ENCODE measurements around the gene PCSK5.

The PCSK5 gene

DNA sequence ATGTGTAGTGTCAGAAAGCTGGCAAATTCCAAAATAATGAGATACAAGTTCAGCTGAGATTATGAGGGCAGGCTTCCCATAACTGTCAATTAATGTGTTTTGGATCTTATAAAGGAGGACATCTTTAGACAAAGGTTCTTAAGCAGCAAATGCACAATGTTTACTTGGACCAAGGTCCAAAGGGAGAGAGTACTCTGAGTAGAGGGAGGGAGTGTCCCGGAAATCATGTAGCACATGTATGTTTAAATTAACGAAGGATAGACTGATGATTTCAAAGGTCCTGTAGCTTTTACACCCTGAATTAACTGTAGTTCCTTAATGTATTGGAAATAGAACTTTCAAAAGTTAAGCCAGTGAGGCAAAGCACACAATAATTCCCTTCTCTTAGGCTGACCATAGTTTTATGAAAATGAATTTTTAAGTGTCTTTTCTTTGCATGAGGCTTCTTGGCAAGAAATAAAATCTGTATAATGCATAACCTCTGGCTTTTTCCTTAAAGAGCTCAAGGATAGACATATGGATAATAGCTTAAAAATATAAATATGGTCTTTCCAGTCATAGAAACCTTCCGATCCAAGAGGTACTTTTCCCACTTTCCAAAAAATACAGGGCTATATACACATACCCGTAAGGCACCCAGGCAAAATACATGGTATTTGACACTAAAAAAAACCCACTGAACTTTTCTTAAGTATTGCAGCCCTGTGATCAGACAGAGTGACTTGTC, 93.0 kb downstream of the PCSK5 start:
- TF ChIP-seq, protein P1, sequence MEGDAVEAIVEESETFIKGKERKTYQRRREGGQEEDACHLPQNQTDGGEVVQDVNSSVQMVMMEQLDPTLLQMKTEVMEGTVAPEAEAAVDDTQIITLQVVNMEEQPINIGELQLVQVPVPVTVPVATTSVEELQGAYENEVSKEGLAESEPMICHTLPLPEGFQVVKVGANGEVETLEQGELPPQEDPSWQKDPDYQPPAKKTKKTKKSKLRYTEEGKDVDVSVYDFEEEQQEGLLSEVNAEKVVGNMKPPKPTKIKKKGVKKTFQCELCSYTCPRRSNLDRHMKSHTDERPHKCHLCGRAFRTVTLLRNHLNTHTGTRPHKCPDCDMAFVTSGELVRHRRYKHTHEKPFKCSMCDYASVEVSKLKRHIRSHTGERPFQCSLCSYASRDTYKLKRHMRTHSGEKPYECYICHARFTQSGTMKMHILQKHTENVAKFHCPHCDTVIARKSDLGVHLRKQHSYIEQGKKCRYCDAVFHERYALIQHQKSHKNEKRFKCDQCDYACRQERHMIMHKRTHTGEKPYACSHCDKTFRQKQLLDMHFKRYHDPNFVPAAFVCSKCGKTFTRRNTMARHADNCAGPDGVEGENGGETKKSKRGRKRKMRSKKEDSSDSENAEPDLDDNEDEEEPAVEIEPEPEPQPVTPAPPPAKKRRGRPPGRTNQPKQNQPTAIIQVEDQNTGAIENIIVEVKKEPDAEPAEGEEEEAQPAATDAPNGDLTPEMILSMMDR (conservative IDR thresholded peaks at IDR 0.05; ENCODE audit: low read depth, low read length): no peak
- DNase-seq (ENCODE audit: low read depth): no peak
- H3K4me3 ChIP-seq (ENCODE audit: low read depth, low read length): no peak overlapping the region

DNA sequence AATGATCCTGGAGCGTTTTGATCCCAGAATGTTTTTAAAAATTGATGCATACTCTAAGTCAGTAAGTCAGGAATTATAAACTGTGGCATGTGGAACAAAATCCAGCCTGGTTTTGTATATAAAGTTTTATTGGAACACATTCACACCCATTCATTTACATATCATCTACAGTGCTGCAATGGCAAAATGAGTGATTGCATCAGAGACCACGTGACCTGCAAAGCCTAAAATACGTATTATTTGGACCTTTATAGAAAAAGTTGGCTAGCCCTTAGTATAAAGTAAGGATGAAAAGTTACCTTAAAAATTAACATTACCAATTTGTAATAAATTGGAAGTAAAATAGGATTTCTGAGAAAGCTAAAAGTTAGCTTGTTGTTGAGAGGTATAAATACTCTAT, 95.0 kb downstream of the PCSK5 start:
- H3K4me3 ChIP-seq (ENCODE audit: low read depth, low read length): no peak overlapping the region
- DNase-seq (ENCODE audit: low read depth): no peak
- TF ChIP-seq, protein P1 (conservative IDR thresholded peaks at IDR 0.05; ENCODE audit: low read depth, low read length): no peak

DNA sequence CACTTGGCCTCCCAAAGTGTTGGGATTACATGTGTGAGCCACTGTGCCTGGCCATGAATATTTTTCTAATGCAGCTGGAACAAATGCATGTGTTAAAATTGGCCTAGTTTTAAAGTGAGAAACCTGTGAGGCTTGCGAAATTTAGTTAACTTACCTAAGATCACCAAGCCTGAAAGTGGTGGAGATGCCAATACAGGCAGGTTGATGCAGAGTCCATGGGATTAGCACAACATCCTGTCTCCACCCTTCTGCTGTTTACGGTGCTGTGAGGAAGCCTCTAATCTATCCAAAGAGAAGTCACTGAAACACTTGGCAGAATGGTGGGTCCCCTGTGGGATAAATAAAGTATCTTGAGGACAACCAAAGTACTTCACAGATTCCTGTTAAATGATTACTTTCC, 98.2 kb downstream of the PCSK5 start:
- TF ChIP-seq, protein P1 (conservative IDR thresholded peaks at IDR 0.05; ENCODE audit: low read depth, low read length): no peak
- no peak for DNase-seq (ENCODE audit: low read depth)

DNA sequence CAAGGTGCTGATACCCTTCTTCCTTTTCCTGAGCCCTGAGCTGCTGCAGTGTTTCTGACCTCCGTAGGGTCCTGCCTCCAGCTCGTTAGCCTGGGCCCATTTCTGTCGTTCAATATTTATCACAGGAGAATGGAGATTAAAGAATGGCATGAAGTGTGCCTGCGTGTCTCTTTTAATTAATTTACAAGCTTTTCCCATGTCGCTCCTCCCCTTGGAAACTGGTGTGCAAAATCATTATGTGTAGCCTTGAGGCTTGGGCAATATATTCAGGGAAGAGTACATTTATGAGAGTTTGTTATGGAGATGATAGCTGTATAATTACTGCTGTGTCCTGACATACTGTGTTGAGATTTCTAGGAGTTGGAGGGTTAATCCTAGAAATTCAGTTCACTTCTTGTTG, 99.7 kb downstream of the PCSK5 start:
- TF ChIP-seq, protein P1 (conservative IDR thresholded peaks at IDR 0.05; ENCODE audit: low read depth, low read length): no peak
- DNase-seq (ENCODE audit: low read depth): no peak
- H3K4me3 ChIP-seq (ENCODE audit: low read depth, low read length): no peak overlapping the region

More for the DNA sequence above, 98.2 kb downstream of the PCSK5 start:
- H3K4me3 ChIP-seq (ENCODE audit: low read depth, low read length): no peak overlapping the region

DNA sequence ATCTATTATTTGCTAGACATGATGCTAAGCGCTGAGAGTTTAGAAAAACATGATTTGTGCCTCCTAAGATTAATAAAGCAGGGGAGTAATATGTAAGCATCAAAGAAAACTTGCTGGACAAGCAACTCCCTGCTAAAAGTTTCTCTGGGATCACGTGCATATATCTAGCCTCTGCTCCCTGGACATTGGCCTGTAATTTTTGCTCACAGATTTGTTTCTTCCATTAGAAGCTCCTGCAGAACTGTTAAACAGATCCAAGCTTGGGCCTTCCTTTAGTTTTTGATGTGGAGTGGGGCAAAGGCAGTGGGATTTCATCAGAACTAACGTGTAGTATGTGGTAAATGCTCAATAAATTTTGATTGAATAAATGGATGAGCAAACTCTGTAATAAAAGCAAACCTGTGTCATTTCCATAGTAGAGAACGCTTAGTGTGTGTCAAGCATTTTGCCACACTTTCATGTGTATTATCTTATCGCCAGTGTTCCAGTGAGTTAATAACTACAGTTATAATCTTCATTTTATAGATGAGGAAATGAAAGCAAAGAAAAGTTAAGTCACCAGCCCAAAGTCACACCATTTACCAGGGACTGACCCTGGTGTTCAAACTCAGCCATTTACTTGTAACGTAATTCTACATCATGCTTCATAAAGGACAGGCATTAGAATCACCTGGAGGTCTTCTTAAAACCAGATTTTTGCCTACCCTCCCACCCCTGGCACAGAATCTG, 100.3 kb downstream of the PCSK5 start:
- TF ChIP-seq, protein P1 (conservative IDR thresholded peaks at IDR 0.05; ENCODE audit: low read depth, low read length): no peak
- DNase-seq (ENCODE audit: low read depth): no peak

DNA sequence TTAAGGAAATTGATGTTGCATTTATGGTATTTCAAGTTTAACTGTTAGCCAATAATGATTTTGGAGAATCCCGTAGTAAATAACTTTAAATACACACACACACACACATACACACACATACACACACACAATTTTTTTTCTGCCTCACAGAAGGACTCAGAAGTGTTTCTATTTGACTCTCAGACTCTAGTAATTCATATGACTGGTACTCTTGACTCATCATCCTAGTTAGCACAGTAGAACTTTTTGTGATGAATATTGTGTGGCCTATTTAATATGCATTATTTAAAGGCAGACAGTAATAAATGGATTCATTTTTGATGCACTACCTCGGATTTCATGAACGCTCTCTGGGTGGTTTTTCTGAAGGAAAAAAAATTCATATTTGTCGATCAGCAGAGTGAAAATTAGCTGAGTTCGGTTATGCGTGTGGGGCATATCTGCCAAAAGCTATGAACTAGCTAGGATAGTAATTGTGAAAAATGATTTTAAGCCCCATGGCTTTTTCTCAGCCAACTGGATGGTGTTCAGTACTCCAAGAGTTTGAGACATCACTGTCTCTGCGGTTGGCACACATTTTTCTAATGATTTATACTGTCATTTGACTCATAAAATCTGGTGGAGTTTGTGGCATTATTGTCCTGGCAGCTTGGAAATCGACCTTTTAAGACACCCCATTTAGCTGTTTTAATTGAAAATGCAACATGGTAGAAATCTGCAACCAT, 102.2 kb downstream of the PCSK5 start:
- TF ChIP-seq, protein P1 (conservative IDR thresholded peaks at IDR 0.05; ENCODE audit: low read depth, low read length): no peak

More for the DNA sequence above, 100.3 kb downstream of the PCSK5 start:
- no peak overlapping the region for H3K4me3 ChIP-seq (ENCODE audit: low read depth, low read length)

More for the DNA sequence above, 102.2 kb downstream of the PCSK5 start:
- H3K4me3 ChIP-seq (ENCODE audit: low read depth, low read length): no peak overlapping the region
- DNase-seq (ENCODE audit: low read depth): no peak

All from choroid plexus epithelial cell (primary cell).